GM19240 (cell line): ENCODE results near the gene DSCAML1.
"Not testable (repeated sequence)": the region's sequence is repeated elsewhere in the genome, so short reads cannot be mapped to it uniquely, and the experiment has no call there.

ENCODE experiments used
- DNase-seq: peaks from one replicate; pipeline ENCODE4 v3.0.0; 2011; ENCODE audit warnings: low spot score; ENCODE audit not compliant: insufficient read length

The DSCAML1 gene

GRCh38 chr11:117794772-117795629, 2.0 kb downstream of the DSCAML1 start:
- no peak for DNase-seq

GRCh38 chr11:117794135-117794534, 2.9 kb downstream of the DSCAML1 start:
- DNase-seq = no peak

- DNase-seq = no peak
Observed at GRCh38 chr11:117793583-117793982, 3.4 kb downstream of the DSCAML1 start.

- no peak for DNase-seq
Observed at GRCh38 chr11:117792992-117793391, 4.0 kb downstream of the DSCAML1 start.

- no peak for DNase-seq
Observed at GRCh38 chr11:117792241-117792640, 4.8 kb downstream of the DSCAML1 start.

GRCh38 chr11:117790279-117790678, 6.7 kb downstream of the DSCAML1 start:
- DNase-seq = no peak

- DNase-seq = no peak
Observed at GRCh38 chr11:117789241-117789640, 7.8 kb downstream of the DSCAML1 start.

- no peak for DNase-seq
Observed at GRCh38 chr11:117786135-117786870, 10.7 kb downstream of the DSCAML1 start.

GRCh38 chr11:117782101-117782500, 14.9 kb downstream of the DSCAML1 start:
- no peak for DNase-seq

- DNase-seq = no peak
Observed at GRCh38 chr11:117781627-117782026, 15.4 kb downstream of the DSCAML1 start.

- no peak for DNase-seq
Observed at GRCh38 chr11:117780456-117780855, 16.6 kb downstream of the DSCAML1 start.

GRCh38 chr11:117774553-117774952, 22.5 kb downstream of the DSCAML1 start:
- no peak for DNase-seq

- no peak for DNase-seq
Observed at GRCh38 chr11:117772360-117772759, 24.7 kb downstream of the DSCAML1 start.

GRCh38 chr11:117771841-117772240, 25.2 kb downstream of the DSCAML1 start:
- no peak for DNase-seq

GRCh38 chr11:117771197-117771596, 25.8 kb downstream of the DSCAML1 start:
- DNase-seq = no peak

- DNase-seq = no peak
Observed at GRCh38 chr11:117770061-117770460, 27.0 kb downstream of the DSCAML1 start.

GRCh38 chr11:117769533-117769932, 27.5 kb downstream of the DSCAML1 start:
- no peak for DNase-seq

- DNase-seq = no peak
Observed at GRCh38 chr11:117768506-117768905, 28.5 kb downstream of the DSCAML1 start.

- no peak for DNase-seq
Observed at GRCh38 chr11:117767071-117767470, 29.9 kb downstream of the DSCAML1 start.

- no peak for DNase-seq
Observed at GRCh38 chr11:117766576-117766975, 30.4 kb downstream of the DSCAML1 start.

- no peak for DNase-seq
Observed at GRCh38 chr11:117766026-117766425, 31.0 kb downstream of the DSCAML1 start.

GRCh38 chr11:117765068-117765467, 31.9 kb downstream of the DSCAML1 start:
- no peak for DNase-seq

GRCh38 chr11:117763465-117763864, 33.6 kb downstream of the DSCAML1 start:
- DNase-seq = not testable (repeated sequence)
